ENCODE results near the gene CAPZB.

DNA sequence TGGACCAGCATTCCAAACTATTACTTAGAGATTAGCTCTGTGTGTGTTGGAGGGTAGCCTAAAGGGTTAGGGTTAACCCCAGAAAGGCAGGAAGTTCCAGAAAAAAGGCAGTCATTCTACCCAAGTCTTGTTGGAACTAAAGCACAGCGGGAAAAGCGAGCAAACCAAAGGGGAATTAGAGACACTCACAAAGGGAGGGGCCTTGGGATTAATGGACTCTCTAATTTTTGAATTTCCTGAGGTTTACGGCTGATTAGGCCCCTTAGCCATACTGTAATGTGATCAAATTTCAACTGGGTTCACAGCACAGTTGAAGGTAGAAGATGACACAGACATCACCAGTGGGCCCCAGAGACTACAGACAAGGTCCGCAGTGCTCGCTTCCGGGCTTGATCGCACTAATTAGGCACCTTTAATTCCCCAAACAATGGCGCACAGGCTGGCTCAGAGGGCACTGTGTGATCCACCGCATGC is 28.3 kb downstream of the CAPZB start:
- TF ChIP-seq POLR2A (IDR thresholded peaks at IDR 0.05) = no peak
- TF ChIP-seq, protein P1, sequence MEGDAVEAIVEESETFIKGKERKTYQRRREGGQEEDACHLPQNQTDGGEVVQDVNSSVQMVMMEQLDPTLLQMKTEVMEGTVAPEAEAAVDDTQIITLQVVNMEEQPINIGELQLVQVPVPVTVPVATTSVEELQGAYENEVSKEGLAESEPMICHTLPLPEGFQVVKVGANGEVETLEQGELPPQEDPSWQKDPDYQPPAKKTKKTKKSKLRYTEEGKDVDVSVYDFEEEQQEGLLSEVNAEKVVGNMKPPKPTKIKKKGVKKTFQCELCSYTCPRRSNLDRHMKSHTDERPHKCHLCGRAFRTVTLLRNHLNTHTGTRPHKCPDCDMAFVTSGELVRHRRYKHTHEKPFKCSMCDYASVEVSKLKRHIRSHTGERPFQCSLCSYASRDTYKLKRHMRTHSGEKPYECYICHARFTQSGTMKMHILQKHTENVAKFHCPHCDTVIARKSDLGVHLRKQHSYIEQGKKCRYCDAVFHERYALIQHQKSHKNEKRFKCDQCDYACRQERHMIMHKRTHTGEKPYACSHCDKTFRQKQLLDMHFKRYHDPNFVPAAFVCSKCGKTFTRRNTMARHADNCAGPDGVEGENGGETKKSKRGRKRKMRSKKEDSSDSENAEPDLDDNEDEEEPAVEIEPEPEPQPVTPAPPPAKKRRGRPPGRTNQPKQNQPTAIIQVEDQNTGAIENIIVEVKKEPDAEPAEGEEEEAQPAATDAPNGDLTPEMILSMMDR (IDR thresholded peaks at IDR 0.05) = no peak

Data from sigmoid colon (tissue), 3 donors.